IPS-18a (cell line): ENCODE measurements around the gene FRMD4A.
"Not testable (repeated sequence)": the region's sequence is repeated elsewhere in the genome, so short reads cannot be mapped to it uniquely, and the experiment has no call there.

ENCODE experiments used
- H3K27ac ChIP-seq: one replicate; pipeline ENCODE4 v1.5.1; 2013; ENCODE audit warnings: low read length
- H3K27me3 ChIP-seq: one replicate; pipeline ENCODE4 v1.6.1; 2013; ENCODE audit warnings: mild to moderate bottlenecking, low read length; ENCODE audit not compliant: control insufficient read depth, insufficient read depth
- H3K36me3 ChIP-seq: one replicate; pipeline ENCODE4 v1.6.1; 2013; ENCODE audit warnings: low read depth, low read length; ENCODE audit not compliant: control insufficient read depth
- H3K4me1 ChIP-seq: one replicate; pipeline ENCODE4 v1.6.1; 2013; ENCODE audit warnings: low read depth, low read length; ENCODE audit not compliant: control insufficient read depth
- H3K4me3 ChIP-seq: one replicate; pipeline ENCODE4 v1.5.1; 2013; ENCODE audit warnings: low read length
- H3K9ac ChIP-seq: one replicate; pipeline ENCODE4 v1.6.1; 2013; ENCODE audit warnings: mild to moderate bottlenecking, low read length, moderate library complexity
- H3K9me3 ChIP-seq: one replicate; pipeline ENCODE4 v1.6.1; 2013; ENCODE audit warnings: low read depth, low read length; ENCODE audit not compliant: control insufficient read depth

Gene FRMD4A

GRCh38 chr10:13938950-13939349 lies 391.8 kb downstream of the FRMD4A start:
- Histone ChIP-seq H3K9ac (no peak overlapping the region), H3K27me3 (no peaks in the 10 kb centered on the region), H3K9me3 (no peaks in the 10 kb centered on the region), H3K4me3 (no peak overlapping the region), H3K4me1 (peaks cover 3% of the 10 kb centered on the region), H3K36me3 (no peaks in the 10 kb centered on the region), H3K27ac (no peak overlapping the region)

- no peak overlapping the region for H3K4me3 ChIP-seq
Observed at GRCh38 chr10:13936826-13937225, 393.9 kb downstream of the FRMD4A start.

GRCh38 chr10:13930120-13930519 lies 400.6 kb downstream of the FRMD4A start:
- Histone ChIP-seq H3K27me3 (no peaks in the 10 kb centered on the region), H3K27ac (no peak overlapping the region), H3K9ac (no peak overlapping the region), H3K9me3 (no peaks in the 10 kb centered on the region), H3K4me1 (peaks cover 10% of the 10 kb centered on the region), H3K4me3 (no peak overlapping the region), H3K36me3 (no peaks in the 10 kb centered on the region)

More at GRCh38 chr10:13936826-13937225, 393.9 kb downstream of the FRMD4A start:
- H3K27me3 ChIP-seq, result no peaks in the 10 kb centered on the region
- no peak overlapping the region for H3K9ac ChIP-seq
- H3K4me1 ChIP-seq, result no peaks in the 10 kb centered on the region
- H3K36me3 ChIP-seq, result no peaks in the 10 kb centered on the region
- H3K9me3 ChIP-seq, result no peaks in the 10 kb centered on the region
- H3K27ac ChIP-seq, result no peak overlapping the region

- H3K4me1 ChIP-seq, result peaks cover 10% of the 10 kb centered on the region
- H3K4me3 ChIP-seq, result no peak overlapping the region
- no peaks in the 10 kb centered on the region for H3K36me3 ChIP-seq
- H3K9me3 ChIP-seq, result no peaks in the 10 kb centered on the region
- no peaks in the 10 kb centered on the region for H3K27me3 ChIP-seq
- H3K9ac ChIP-seq, result no peak overlapping the region
- no peak overlapping the region for H3K27ac ChIP-seq
Observed at GRCh38 chr10:13928451-13928850, 402.3 kb downstream of the FRMD4A start.

- no peak overlapping the region for H3K27ac ChIP-seq
- peaks cover 10% of the 10 kb centered on the region for H3K4me1 ChIP-seq
- H3K4me3 ChIP-seq, result no peak overlapping the region
- H3K27me3 ChIP-seq, result no peaks in the 10 kb centered on the region
- no peaks in the 10 kb centered on the region for H3K9me3 ChIP-seq
- no peak overlapping the region for H3K9ac ChIP-seq
- no peaks in the 10 kb centered on the region for H3K36me3 ChIP-seq
Observed at GRCh38 chr10:13925971-13926780, 404.5 kb downstream of the FRMD4A start.

GRCh38 chr10:13924040-13924725 lies 406.5 kb downstream of the FRMD4A start:
- no peak overlapping the region for H3K9ac ChIP-seq
- H3K9me3 ChIP-seq, result no peaks in the 10 kb centered on the region
- H3K27me3 ChIP-seq, result no peaks in the 10 kb centered on the region
- H3K4me1 ChIP-seq, result peaks cover 10% of the 10 kb centered on the region
- H3K4me3 ChIP-seq, result no peak overlapping the region
- H3K27ac ChIP-seq, result no peak overlapping the region
- no peaks in the 10 kb centered on the region for H3K36me3 ChIP-seq

GRCh38 chr10:13922586-13922985 lies 408.1 kb downstream of the FRMD4A start:
- H3K27ac ChIP-seq, result no peak overlapping the region
- H3K4me1 ChIP-seq, result peaks cover 4% of the 10 kb centered on the region
- H3K9me3 ChIP-seq, result no peaks in the 10 kb centered on the region
- H3K27me3 ChIP-seq, result no peaks in the 10 kb centered on the region
- H3K36me3 ChIP-seq, result no peaks in the 10 kb centered on the region
- H3K4me3 ChIP-seq, result no peak overlapping the region
- H3K9ac ChIP-seq, result no peak overlapping the region

- Histone ChIP-seq H3K4me1 (peaks cover 4% of the 10 kb centered on the region), H3K4me3 (no peak overlapping the region), H3K27me3 (no peaks in the 10 kb centered on the region), H3K27ac (no peak overlapping the region), H3K9ac (no peak overlapping the region), H3K9me3 (no peaks in the 10 kb centered on the region), H3K36me3 (no peaks in the 10 kb centered on the region)
Observed at GRCh38 chr10:13921941-13922340, 408.8 kb downstream of the FRMD4A start.

- not testable (repeated sequence) for H3K27ac ChIP-seq, H3K9me3 ChIP-seq, H3K36me3 ChIP-seq, H3K27me3 ChIP-seq, H3K9ac ChIP-seq, H3K4me1 ChIP-seq, H3K4me3 ChIP-seq
Observed at GRCh38 chr10:13921131-13921530, 409.6 kb downstream of the FRMD4A start.

- H3K4me3 ChIP-seq, result no peak overlapping the region
- no peaks in the 10 kb centered on the region for H3K27me3 ChIP-seq
- H3K27ac ChIP-seq, result no peak overlapping the region
- H3K4me1 ChIP-seq, result no peaks in the 10 kb centered on the region
- no peak overlapping the region for H3K9ac ChIP-seq
- no peaks in the 10 kb centered on the region for H3K36me3 ChIP-seq
- H3K9me3 ChIP-seq, result no peaks in the 10 kb centered on the region
Observed at GRCh38 chr10:13920465-13920864, 410.3 kb downstream of the FRMD4A start.

- Histone ChIP-seq H3K9me3 (no peaks in the 10 kb centered on the region), H3K27me3 (no peaks in the 10 kb centered on the region), H3K9ac (no peak overlapping the region), H3K27ac (no peak overlapping the region), H3K36me3 (no peaks in the 10 kb centered on the region), H3K4me3 (no peak overlapping the region), H3K4me1 (no peaks in the 10 kb centered on the region)
Observed at GRCh38 chr10:13920031-13920430, 410.7 kb downstream of the FRMD4A start.

- no peak overlapping the region for H3K27ac ChIP-seq
- H3K4me1 ChIP-seq, result no peaks in the 10 kb centered on the region
- H3K27me3 ChIP-seq, result no peaks in the 10 kb centered on the region
- no peak overlapping the region for H3K4me3 ChIP-seq
- no peaks in the 10 kb centered on the region for H3K36me3 ChIP-seq
- no peaks in the 10 kb centered on the region for H3K9me3 ChIP-seq
- H3K9ac ChIP-seq, result no peak overlapping the region
Observed at GRCh38 chr10:13917791-13918190, 412.9 kb downstream of the FRMD4A start.
